ENCODE results near the gene ILF3. TPM values are rescaled to one million over a fixed set of nuclear protein-coding genes. Genes with fewer than 3 reads are reported as not detected.

Gene ILF3
- total RNA-seq, 2 donors from 2014 or later = 112 to 192 TPM

GRCh38 chr19:10644260-10645007 is 9.7 kb upstream of the ILF3 start:
- intact Hi-C loops (cut with DNase I) = loop anchor here (1.0 kb wide), 1 partner anchor 63 kb away; no protein-coding TSS in a partner anchor
- DNase-seq (ENCODE audit: low spot score) = peak; percentile 84
- H3K27me3 ChIP-seq (replicated peaks; ENCODE audit: insufficient read depth) = no peaks in the 10 kb centered on the region
- WGBS = 2% methylated on average over 14 of the region's 14 CpGs
- H3K4me3 ChIP-seq = no peak overlapping the region
- peak overlapping the region; percentile 63 to 65 for H3K27ac ChIP-seq
- TF ChIP-seq POLR2A (IDR thresholded peaks at IDR 0.05) (no peak), POLR2AphosphoS5 (IDR thresholded peaks at IDR 0.05) (peak; percentile 35), CTCF (IDR thresholded peaks at IDR 0.05) (peak; percentile 65 to 94 (median 83))
- no peaks in the 10 kb centered on the region for H3K9me3 ChIP-seq
- no peaks in the 10 kb centered on the region for H3K36me3 ChIP-seq
- peaks cover 5% of the 10 kb centered on the region for H3K4me1 ChIP-seq (replicated peaks)

GRCh38 chr19:10646456-10647159 is 7.5 kb upstream of the ILF3 start:
- intact Hi-C loops (cut with DNase I) = no loop called here
- TF ChIP-seq CTCF (IDR thresholded peaks at IDR 0.05) = no peak
- no peak for TF ChIP-seq POLR2A (IDR thresholded peaks at IDR 0.05)
- TF ChIP-seq POLR2AphosphoS5 (IDR thresholded peaks at IDR 0.05) = no peak

GRCh38 chr19:10648360-10648759 is 5.8 kb upstream of the ILF3 start:
- no peak overlapping the region for H3K27ac ChIP-seq
- H3K4me1 ChIP-seq (replicated peaks) = peaks cover 3% of the 10 kb centered on the region
- H3K9me3 ChIP-seq = no peaks in the 10 kb centered on the region
- over 99% methylated on average over 4 of the region's 4 CpGs for WGBS
- DNase-seq (ENCODE audit: low spot score) = no peak
- H3K27me3 ChIP-seq (replicated peaks; ENCODE audit: insufficient read depth) = no peaks in the 10 kb centered on the region
- intact Hi-C loops (cut with DNase I) = no loop called here
- H3K4me3 ChIP-seq = no peak overlapping the region
- no peak for TF ChIP-seq CTCF (IDR thresholded peaks at IDR 0.05)
- no peaks in the 10 kb centered on the region for H3K36me3 ChIP-seq

More at GRCh38 chr19:10646456-10647159, 7.5 kb upstream of the ILF3 start:
- DNase-seq (ENCODE audit: low spot score) = no peak
- Histone ChIP-seq H3K9me3 (no peaks in the 10 kb centered on the region), H3K36me3 (no peaks in the 10 kb centered on the region), H3K4me1 (replicated peaks) (peaks cover 5% of the 10 kb centered on the region), H3K27me3 (replicated peaks; ENCODE audit: insufficient read depth) (no peaks in the 10 kb centered on the region), H3K4me3 (no peak overlapping the region), H3K27ac (no peak overlapping the region)
- 49% methylated on average over 12 of the region's 12 CpGs for WGBS

- no peaks in the 10 kb centered on the region for H3K27me3 ChIP-seq (replicated peaks; ENCODE audit: insufficient read depth)
- H3K27ac ChIP-seq = no peak overlapping the region
- intact Hi-C loops (cut with DNase I) = loop anchor here (5.0 kb wide), 1 partner anchor 40 kb away; no protein-coding TSS in a partner anchor
- no peaks in the 10 kb centered on the region for H3K36me3 ChIP-seq
- no peaks in the 10 kb centered on the region for H3K9me3 ChIP-seq
- H3K4me1 ChIP-seq (replicated peaks) = peaks cover 7% of the 10 kb centered on the region
- WGBS = 75% methylated on average over 4 of the region's 4 CpGs
- no peak overlapping the region for H3K4me3 ChIP-seq
- TF ChIP-seq POLR2AphosphoS5 (IDR thresholded peaks at IDR 0.05) (no peak), CTCF (IDR thresholded peaks at IDR 0.05) (no peak), POLR2A (IDR thresholded peaks at IDR 0.05) (no peak)
- no peak for DNase-seq (ENCODE audit: low spot score)
Measured at GRCh38 chr19:10651851-10652250, 2.3 kb upstream of the ILF3 start.
